HG03558 (cell line): ENCODE measurements around the gene KCNMB2.

Experiments used
- ATAC-seq: cut with Tn5 transposase; IDR thresholded peaks from one replicate; pipeline ENCODE4 v1.9.1; 2021; ENCODE audit warnings: moderate number of reproducible peaks; ENCODE audit not compliant: unreplicated experiment; ENCODE audit errors: extremely low read depth

Gene KCNMB2

DNA sequence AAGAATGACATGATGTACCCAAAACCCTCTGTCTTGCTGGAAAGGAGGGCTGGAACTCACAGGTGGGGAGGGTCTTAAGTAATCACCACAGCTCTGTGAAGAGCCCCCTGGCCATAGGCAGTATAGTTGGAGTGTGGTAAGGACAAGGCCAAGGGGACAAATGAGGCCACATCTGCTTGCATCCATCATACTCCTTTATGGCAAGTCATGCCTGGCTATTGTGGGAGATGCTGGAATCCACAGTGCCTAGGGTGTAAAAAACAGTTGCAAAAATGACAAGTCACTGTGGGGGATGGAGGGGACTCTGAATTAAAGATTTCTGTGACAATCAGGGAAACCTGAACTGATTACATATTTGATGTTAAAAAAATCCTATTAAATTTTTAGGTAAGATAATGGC, 258.5 kb downstream of the KCNMB2 start:
- no peak for ATAC-seq

DNA sequence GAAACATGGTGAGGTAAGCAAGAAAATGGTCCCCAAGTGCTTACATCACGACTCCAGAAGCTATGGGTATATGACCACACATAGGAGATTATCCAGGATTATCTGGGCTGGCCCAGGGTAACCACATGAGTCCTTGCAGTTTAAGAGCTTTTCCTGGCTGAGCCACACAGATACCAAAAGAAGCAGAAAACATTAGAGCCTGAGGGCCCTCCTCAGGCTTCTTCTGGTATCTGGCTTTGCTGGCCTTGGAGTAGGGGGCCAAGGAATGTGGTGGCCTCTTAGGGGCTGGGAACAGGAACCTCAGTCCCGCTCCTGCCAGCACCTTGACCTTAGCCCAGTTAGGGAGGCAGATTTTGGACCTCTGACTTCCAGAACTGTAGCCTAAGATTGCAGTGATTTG, 259.1 kb downstream of the KCNMB2 start:
- no peak for ATAC-seq

DNA sequence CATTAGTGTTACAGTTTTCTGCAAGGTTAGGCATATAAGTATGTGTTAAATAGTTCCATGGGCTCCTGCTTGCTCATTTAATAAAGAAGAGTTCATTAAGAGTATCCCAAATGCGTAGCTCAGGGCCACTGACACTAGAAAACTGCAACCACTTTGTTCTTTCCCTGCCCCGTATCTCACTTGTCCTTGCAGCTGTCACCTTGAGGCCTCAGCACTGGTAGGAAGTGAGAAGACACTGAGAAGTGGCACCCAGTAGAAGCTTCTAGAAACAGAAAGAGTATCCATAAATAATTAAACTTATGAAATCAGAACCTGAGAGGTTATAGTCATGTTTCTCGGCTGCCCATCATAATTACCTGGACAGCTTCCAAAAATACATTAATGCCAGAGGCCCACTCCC, 266.0 kb downstream of the KCNMB2 start:
- ATAC-seq: no peak

DNA sequence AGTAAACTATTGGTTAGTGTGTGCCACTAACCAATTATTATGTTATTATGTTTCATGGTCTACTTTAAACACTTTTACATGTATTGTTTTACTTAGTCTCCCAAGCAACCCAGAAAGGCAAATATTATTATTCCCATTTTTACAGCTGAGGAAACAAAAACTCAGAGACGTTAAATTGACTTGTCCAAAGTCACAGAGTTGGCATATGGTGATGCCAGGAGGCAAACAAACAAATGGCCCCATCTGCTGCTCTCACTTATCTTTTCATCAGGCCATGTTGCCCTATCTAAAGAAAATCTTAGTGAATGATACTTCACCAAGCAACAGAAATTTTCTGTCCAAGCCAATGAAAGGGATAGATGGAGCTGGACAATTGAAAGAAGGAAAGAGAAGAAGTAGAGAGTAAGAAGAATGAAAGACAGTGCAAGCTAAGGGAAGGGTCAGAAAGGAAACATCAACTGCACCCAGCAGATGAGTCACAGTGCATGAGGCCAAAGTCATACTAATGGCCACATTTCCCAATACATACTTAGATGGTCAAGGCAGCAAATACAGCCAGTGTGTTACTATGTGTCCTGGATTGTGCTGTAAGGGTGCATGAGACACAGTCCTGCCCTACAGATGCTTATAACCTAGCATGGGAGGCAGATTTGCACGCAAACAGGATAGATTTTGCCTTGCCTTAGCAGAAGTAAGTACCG, 266.9 kb downstream of the KCNMB2 start:
- no peak for ATAC-seq

DNA sequence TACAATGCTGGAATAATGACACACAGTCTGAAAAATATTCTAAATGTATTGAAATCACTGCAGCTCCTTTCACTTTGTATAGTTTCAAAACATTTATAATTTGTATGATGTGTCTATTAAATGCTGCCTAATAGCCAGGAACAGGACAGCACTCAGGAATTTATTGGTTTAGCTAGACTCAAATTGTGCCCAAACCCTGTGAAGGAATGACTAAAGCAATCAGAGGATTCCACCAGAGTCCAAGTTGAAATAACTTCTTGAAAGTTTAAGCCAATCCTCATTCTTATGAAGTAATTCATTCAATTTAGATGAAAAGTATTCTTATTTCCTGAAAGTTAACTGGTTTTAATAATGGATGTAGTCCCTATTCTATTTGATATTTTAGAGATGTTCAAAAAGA, 268.4 kb downstream of the KCNMB2 start:
- no peak for ATAC-seq

DNA sequence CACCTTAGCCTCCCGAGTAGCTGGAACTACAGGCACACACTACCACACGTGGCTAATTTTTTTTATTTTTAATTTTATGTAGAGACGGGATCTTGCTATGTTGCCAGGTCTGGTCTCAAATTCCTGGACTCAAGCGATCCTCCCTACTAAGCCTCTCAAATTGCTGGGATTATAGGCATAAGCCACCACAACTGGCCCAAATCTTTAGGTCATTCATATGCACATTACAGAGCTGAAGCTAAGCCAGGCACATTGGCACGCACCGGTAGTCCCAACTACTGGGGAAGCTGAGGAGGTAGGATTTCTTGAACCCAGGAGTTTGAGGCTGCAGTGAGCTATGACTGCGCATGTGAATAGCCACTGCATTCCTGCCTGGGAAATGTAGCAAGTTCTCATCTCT, 269.5 kb downstream of the KCNMB2 start:
- ATAC-seq: no peak

DNA sequence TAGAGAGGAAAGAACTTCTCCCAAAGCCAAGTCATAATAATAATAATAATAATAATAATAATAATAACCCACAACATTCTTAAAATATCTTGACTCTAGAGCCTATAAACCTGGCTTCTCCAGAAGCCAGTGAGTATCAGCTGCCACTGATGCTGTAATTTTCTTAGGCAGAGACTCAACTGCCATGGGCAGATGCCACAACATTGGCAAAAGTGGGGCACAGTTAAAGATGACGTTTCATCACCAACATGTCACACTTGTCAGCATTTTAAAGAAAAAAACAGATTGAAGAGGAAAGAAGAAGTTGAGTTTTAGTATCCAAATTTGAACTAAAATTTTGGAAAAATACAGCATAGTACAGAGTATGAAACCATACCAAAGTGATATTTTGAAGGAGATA, 270.4 kb downstream of the KCNMB2 start:
- ATAC-seq: no peak

DNA sequence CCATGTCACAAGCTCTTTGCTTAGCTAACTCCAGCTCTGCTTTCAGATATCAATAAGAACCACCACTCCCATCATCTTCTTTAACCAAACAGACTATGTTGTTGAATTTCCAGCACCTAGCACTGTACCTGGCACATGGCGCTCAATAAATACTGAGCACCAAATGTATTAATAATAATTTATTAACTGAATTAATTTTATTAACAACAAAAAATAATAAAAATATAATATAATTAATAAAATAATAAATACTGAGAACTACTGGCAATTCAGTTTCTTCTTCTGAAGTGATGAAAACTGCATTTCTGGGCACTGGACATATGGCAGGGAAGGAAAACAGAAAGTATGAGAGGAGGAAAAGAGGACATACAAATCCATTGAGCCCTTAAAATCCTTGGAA, 271.5 kb downstream of the KCNMB2 start:
- no peak for ATAC-seq

DNA sequence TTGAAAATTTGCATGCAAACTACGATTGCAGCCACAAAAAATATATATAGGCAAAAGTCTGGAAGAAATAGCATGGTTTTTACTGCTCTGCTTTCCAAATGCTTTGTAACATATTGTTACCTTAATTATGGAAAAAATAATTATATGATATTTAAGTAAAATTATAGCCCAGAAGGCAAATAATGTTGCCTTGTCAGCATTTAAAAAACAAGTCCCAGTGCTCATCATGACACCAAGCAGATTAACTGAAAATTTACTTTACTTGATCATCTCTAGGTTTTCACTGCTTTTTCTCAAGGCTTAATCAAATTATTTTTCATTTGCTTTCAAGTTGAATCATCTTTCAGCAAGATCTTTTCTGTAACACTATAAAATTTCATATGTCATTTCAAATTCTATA, 272.5 kb downstream of the KCNMB2 start:
- no peak for ATAC-seq

DNA sequence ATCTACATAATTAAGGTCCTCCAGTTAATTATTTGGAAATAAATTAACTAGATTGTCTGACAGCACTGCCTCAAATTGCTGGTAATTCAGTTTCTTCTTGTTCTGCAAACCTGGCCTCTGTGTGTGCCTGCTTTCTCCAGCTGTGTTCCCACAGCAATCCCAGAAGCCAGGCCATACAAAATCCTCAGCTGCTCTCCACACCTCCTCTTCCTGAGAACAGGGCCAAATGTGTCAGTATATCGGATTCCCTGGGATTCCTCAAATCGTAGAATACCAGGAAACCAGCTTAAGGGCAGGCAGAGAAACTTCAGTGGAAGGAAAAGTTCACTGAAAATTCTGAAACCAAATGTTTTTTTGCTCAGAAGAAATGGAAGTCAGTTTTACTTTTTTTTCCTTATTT, 273.9 kb downstream of the KCNMB2 start:
- no peak for ATAC-seq

DNA sequence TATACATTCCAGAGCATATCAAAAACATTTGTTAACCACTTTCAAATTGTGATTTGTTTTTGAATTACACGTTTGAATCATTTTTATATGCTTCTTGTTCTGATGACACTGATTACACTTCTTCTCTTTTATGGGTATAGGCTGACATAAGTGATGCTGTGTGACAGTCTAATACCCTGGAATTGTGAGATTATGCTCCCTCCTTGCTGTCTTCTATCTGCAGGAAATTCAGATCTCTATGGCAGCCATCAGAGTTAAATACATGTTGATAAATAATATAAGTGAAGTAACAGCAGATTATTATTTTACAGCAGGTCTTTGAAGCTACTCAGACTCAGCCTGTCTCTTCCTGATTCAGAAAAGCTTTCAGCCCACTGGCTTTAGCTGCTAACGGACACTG, 286.5 kb downstream of the KCNMB2 start:
- no peak for ATAC-seq

DNA sequence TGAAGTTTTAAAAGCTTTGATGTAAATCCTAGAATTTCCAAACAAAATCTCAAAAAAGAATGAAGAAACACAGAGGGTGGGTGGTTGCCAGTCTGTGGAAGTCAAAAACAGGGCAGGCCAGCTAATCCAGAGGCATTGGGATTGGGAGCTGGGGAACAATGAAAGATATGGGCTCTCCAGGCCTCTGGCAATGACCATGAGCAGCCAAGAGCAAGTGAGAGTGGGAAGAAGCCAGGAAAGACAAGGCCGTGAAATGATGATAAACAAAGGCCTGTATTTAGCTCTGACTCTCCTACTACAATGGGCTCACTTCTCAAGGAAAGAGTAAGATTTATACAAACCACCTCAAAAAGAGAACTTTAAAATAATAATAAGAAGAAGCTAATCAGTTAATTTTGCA, 286.9 kb downstream of the KCNMB2 start:
- ATAC-seq: no peak

DNA sequence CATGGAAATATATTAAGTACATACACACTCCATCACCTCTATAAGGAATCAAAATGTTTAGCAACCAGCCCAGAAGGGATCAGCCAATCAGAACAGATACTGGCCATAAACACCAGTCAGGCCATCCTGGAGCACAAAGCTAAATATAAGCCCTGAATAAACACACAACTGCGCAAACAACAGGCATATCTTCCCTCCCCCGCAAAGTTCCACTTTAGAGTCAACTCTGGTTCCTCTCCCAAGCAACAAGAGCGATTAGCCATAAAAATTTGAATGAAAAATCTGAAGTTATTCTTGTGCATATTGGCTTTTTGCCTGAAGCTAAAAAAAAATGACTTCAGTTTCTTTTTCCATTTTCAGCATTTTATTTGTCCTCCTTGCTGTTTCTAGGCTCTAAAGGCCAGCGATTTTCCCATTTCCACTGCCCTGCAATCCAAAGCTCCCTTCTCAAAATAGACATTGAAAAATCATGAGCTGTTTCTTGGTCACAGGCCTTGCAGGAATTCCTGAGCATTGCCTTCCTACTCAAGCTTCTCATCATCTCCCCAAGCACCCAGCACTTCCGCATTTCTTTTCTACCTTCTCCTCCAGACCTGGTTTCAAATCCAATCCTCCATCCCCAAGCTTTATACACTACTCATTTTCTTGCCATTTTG, 287.5 kb downstream of the KCNMB2 start:
- ATAC-seq: no peak

DNA sequence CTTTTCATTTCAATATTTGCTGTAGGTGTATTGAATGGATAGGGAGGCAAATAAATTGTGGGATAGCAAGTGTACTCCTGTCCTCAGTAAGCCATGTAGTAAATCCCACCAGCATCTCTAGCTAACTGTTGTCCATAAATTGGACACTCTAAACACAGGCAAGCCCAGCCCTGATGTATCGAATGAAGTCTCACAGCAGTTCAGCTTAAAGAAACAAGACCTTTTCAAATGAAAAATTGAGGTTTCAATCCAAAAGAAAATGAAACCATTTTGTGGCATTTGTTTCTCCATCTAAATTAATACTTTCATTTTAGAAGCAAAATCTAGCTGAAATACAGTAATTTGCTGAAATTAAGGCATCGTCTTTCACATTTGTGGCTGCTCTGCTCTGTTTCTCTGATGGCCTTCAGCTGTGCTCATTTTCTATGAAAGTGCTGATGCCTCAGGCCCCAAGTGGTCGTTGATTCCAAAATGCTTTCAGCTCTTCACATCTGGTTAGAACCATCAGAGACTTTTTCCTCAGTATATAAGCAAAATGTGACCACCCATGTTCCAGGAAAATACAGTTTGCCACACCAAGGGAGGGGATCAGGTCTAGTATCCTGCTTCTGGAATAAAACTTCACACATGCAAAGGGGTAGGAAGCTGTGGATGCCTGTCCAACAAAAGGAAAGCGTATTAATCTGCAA, 290.3 kb downstream of the KCNMB2 start:
- no peak for ATAC-seq

DNA sequence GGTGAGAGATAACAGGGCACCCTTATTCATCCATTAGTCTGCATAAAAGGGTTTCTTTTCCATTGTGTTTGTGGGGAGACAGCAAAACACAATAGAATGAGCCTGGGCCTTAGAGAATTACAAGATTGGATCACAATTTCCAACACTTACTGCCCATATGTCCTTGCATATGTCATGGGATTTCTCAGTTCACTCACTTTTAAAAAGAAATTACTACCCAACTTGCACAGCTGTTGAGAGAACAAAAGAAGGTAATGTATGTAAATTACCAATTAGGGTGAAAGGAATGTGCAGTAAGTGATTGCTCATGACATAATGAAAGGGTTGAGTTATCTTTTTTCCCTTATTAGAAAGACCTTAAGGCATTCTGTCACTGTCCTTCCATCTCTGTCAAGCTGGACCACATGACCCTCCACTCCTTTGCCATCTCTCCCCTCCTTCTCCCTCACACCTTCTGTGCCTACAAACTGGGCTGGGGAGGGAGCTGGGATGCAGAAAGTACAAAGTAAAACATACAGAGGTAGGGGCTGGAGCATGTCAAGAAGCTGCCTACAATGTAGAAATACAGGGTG, 291.1 kb downstream of the KCNMB2 start:
- no peak for ATAC-seq

DNA sequence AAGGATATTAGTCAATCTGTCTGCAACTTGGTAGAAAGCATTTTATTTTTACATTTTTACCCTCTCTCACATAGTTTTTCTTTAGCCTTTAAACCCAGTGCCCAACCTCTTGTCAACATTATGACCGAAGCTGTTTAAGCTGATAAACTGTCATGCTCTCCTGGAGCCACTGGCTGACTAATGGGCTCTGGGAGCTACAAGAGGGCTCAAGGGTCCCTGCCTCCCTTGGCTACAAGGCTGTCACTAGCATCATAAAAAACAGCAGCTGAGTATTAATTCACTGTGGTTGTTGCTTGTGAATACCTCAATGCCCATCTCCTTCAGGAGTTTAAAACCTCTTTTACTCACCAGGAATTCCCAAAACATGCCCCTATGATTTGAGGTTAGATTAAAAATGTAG, 297.5 kb downstream of the KCNMB2 start:
- no peak for ATAC-seq

DNA sequence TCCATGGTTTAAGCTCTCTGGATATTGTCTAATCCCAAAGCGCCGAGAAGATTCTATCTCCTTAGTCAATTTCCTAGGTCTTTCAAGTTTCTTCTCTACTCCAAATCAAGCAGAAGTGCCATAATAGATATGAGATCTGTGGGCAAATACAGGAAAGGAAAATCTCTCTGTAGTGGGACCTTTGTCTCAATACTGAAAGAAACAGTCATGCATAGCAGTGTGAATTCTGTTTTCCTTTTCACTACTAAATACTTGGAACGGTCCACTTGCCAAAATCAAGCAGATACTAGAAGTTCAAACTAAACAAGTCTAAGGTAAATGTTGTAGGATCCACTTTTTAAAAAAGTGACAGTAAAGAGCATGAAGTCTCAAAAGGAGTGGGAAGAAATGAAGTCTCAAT, 298.8 kb downstream of the KCNMB2 start:
- no peak for ATAC-seq

DNA sequence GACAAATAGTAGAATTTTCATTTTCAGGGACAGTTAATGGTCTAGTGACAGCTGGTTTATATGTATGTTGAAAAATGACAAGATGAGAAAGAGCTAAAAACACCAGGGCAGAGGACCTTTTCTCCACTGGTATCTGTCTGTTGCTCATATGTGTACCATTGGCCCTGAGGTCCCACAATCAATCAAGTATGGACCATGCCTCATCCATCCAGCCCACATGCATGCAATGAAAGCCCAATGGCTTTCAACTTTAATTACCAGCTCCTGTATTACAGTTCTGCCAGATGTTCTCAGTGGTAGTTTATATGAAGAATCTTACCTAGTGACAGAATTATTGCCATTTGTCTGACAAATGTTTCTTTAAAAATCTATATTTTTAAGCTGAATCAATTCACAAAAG, 301.3 kb downstream of the KCNMB2 start:
- no peak for ATAC-seq

DNA sequence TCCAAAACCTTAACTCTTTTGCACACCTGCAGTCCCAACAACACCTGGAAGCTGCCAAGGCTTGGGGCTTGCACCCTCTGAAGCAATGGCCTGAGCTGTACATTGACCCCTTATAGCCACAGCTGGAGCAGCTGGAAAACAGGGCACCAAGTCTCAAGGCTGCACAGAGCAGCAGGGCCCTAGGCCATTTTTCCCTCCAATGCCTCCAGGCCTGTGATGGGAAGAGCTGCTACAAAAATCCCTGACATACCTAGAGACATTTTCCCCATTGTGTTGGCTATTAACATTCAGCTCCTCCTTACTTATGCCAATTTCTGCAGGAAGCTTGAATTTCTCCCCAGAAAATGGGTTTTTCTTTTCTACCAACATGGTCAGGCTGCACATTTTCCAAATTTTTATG, 304.4 kb downstream of the KCNMB2 start:
- no peak for ATAC-seq

DNA sequence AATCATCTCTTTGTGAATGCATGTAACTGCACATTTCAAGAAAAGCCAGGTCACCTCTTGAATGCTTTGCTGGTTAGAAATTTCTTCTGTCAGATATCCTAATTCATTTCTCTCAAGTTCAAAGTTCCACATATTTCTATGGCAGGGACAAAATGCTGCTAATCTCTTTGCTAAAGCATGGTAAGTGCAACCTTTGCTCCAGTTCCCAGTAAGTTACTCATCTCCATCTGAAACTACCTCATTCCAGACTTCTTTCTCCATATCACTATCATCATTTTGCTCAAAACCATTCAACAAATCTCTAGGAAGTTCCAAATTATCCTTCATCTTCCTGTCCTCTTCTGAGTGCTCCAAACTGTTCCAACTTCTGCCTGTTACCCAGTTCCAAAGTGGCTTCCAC, 304.8 kb downstream of the KCNMB2 start:
- ATAC-seq: no peak

DNA sequence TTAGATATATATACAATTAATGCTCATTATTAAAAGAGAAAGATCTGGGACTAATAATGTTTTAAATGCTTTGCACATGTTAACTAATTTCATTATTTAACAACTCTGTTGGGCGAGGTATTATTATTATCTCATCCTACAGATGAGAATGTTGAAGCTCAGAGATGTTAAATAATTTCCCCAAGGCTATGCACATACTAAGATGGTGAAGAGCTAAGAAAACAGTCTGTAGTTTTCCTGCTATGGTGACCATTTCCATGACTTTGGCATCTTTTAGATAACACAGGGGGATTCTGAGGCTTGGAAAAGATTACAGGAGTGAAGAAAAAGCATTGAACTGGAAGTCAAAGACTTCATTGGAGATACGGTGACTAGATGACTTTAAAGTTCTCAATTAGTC, 308.7 kb downstream of the KCNMB2 start:
- no peak for ATAC-seq
